T47D (cell line): ENCODE measurements around the gene ACTN1.
A peak's percentile ranks its signal among the peaks of the same experiment; 100 is the strongest.
"Not testable (repeated sequence)": the region's sequence is repeated elsewhere in the genome, so short reads cannot be mapped to it uniquely, and the experiment has no call there.

Experiments used
- DNase-seq, 2 experiments: peaks; one replicate each; pipeline versions ENCODE4 v3.0.0 to v3.0.0-alpha.2; 2011 to 2012; ENCODE audit warnings: low read depth in 1 of 2, low spot score in 1 of 2
- JUND ChIP-seq: IDR thresholded peaks from 2 replicates; pipeline ENCODE4 v1.6.1; 2012; ENCODE audit warnings: low read depth
- in situ Hi-C: cut with HindIII; loops from 2 replicates; pipeline ENCODE4 v1.10.0; 2016; ENCODE audit warnings: low sequenced_read_pairs, low pct_unique_long_range_greater_than_20kb

Gene ACTN1

GRCh38 chr14:68851078-68851477 is 128.0 kb downstream of the ACTN1 start:
- DNase-seq, result no peak
- in situ Hi-C loops, result no loop called here
- TF ChIP-seq JUND, result no peak

- TF ChIP-seq JUND, result no peak
- DNase-seq, result no peak
- in situ Hi-C loops, result no loop called here
Measured at GRCh38 chr14:68849416-68849815, 129.7 kb downstream of the ACTN1 start.

- in situ Hi-C loops, result no loop called here
- no peak for DNase-seq
- no peak for TF ChIP-seq JUND
Measured at GRCh38 chr14:68848253-68848652, 130.8 kb downstream of the ACTN1 start.

GRCh38 chr14:68847640-68848039 is 131.5 kb downstream of the ACTN1 start:
- in situ Hi-C loops, DNase-seq: not testable (repeated sequence)

- in situ Hi-C loops, result no loop called here
- no peak for DNase-seq
Measured at GRCh38 chr14:68846466-68846865, 132.6 kb downstream of the ACTN1 start.

GRCh38 chr14:68844210-68844545 is 134.9 kb downstream of the ACTN1 start:
- in situ Hi-C loops, result no loop called here
- no peak for TF ChIP-seq JUND
- DNase-seq, result no peak

More at GRCh38 chr14:68846466-68846865, 132.6 kb downstream of the ACTN1 start:
- no peak for TF ChIP-seq JUND

- TF ChIP-seq JUND, result no peak
- in situ Hi-C loops, result no loop called here
- DNase-seq, result peak in 1 of 2 experiments; percentile 86
Measured at GRCh38 chr14:68843471-68844209, 135.5 kb downstream of the ACTN1 start.

GRCh38 chr14:68842298-68842697 is 136.8 kb downstream of the ACTN1 start:
- in situ Hi-C loops, result no loop called here
- DNase-seq, result no peak
- TF ChIP-seq JUND, result no peak

GRCh38 chr14:68841016-68841809 is 137.9 kb downstream of the ACTN1 start:
- in situ Hi-C loops, result no loop called here
- DNase-seq, result no peak
- TF ChIP-seq JUND, result no peak

GRCh38 chr14:68840454-68840853 is 138.6 kb downstream of the ACTN1 start:
- in situ Hi-C loops, result no loop called here
- no peak for DNase-seq
- TF ChIP-seq JUND, result no peak

GRCh38 chr14:68836082-68836481 is 143.0 kb downstream of the ACTN1 start:
- no peak for TF ChIP-seq JUND
- DNase-seq, result no peak
- in situ Hi-C loops, result no loop called here

- no peak for DNase-seq
- in situ Hi-C loops, result no loop called here
- TF ChIP-seq JUND, result no peak
Measured at GRCh38 chr14:68834816-68835215, 144.3 kb downstream of the ACTN1 start.

GRCh38 chr14:68828698-68829097 is 150.4 kb downstream of the ACTN1 start:
- TF ChIP-seq JUND, result no peak
- in situ Hi-C loops, result no loop called here
- DNase-seq, result no peak
